IMR-90 (cell line): ENCODE data around the gene EXOC4. TPM values are rescaled to one million over a fixed set of nuclear protein-coding genes. Genes with fewer than 3 reads are reported as not detected.

Experiments
- ATAC-seq: fragments of 200-7000 bp; cut with Tn5 transposase; 2 replicates; pipeline ENCODE4 v1.9.1; 2020; ENCODE audit warnings: low read depth, mild to moderate bottlenecking, moderate library complexity
- BruUV-seq: library from RNA; stranded (reverse); fragments of 400-500 nt; replicated peaks from 2 replicates; lab custom pipeline; 2021; lab: Mats Ljungman, UMichigan
- CTCF ChIA-PET: fragments of 300-600 bp; formaldehyde crosslinking; extraction: SDS; loops from one replicate; lab custom pipeline; 2021; ENCODE audit warnings: antibody characterized with exemption; lab: Yijun Ruan, JAX
- POLR2A ChIA-PET: fragments of 300-600 bp; sonication (Branson Sonifier 250); formaldehyde crosslinking; loops from one replicate; lab custom pipeline; 2022; ENCODE audit warnings: antibody characterized with exemption; ENCODE audit not compliant: unreplicated experiment; lab: Charles Lee
- DNase-seq: peaks from one replicate; pipeline ENCODE4 v3.0.0; 2013
- H2AFZ ChIP-seq: replicated peaks from 2 replicates; pipeline ENCODE3; 2013; ENCODE audit warnings: low read length, mild to moderate bottlenecking; ENCODE audit not compliant: poor library complexity
- H2AK5ac ChIP-seq: 2 replicates; pipeline ENCODE4 v1.6.1; 2013; ENCODE audit warnings: low read depth, low read length, inconsistent platforms
- H2AK9ac ChIP-seq: replicated peaks from 2 replicates; pipeline ENCODE3; 2013; ENCODE audit warnings: mild to moderate bottlenecking, low read depth, low read length, moderate library complexity; ENCODE audit not compliant: poor library complexity
- H2BK120ac ChIP-seq: 2 replicates; pipeline ENCODE4 v1.6.1; 2013; ENCODE audit warnings: low read depth, low read length, inconsistent platforms
- H2BK15ac ChIP-seq: 3 replicates; pipeline ENCODE4 v1.6.1; 2013; ENCODE audit warnings: low read depth, low read length, inconsistent platforms
- H2BK20ac ChIP-seq: 2 replicates; pipeline ENCODE4 v1.6.1; 2013; ENCODE audit warnings: low read depth, mild to moderate bottlenecking, inconsistent platforms, low read length, moderate library complexity
- H2BK5ac ChIP-seq: 2 replicates; pipeline ENCODE4 v1.6.1; 2013; ENCODE audit warnings: mild to moderate bottlenecking, low read depth, low read length, inconsistent platforms; ENCODE audit not compliant: poor library complexity, severe bottlenecking
- H3K14ac ChIP-seq: replicated peaks from 2 replicates; pipeline ENCODE4 v1.6.1; 2013; ENCODE audit warnings: low read depth, low read length, inconsistent platforms
- H3K18ac ChIP-seq: 2 replicates; pipeline ENCODE4 v1.6.1; 2013; ENCODE audit warnings: low read depth, low read length, control low read depth
- H3K23ac ChIP-seq: 2 replicates; pipeline ENCODE4 v1.6.1; 2013; ENCODE audit warnings: low read depth, low read length, inconsistent platforms
- H3K27ac ChIP-seq: 2 replicates; pipeline ENCODE4 v1.5.1; 2013; ENCODE audit warnings: mild to moderate bottlenecking, control low read depth, low read length; ENCODE audit not compliant: insufficient read depth
- H3K27me3 ChIP-seq: 2 replicates; pipeline ENCODE4 v1.6.1; 2013; ENCODE audit warnings: low read length; ENCODE audit not compliant: control insufficient read depth, insufficient read depth
- H3K36me3 ChIP-seq: 2 replicates; pipeline ENCODE4 v1.6.1; 2013; ENCODE audit warnings: low read length, mixed read lengths; ENCODE audit not compliant: control insufficient read depth, insufficient read depth
- H3K4ac ChIP-seq: 2 replicates; pipeline ENCODE4 v1.6.1; 2013; ENCODE audit warnings: low read depth, low read length, inconsistent platforms
- H3K4me1 ChIP-seq: 2 replicates; pipeline ENCODE4 v1.6.1; 2013; ENCODE audit warnings: low read length, mixed read lengths; ENCODE audit not compliant: control insufficient read depth, insufficient read depth
- H3K4me2 ChIP-seq: 2 replicates; pipeline ENCODE4 v1.6.1; 2013; ENCODE audit warnings: low read depth, mild to moderate bottlenecking, control low read depth, low read length, moderate library complexity
- H3K4me3 ChIP-seq: 2 replicates; pipeline ENCODE4 v1.5.1; 2013; ENCODE audit warnings: low read depth, mild to moderate bottlenecking, control low read depth, low read length, moderate library complexity; ENCODE audit not compliant: insufficient read depth
- H3K56ac ChIP-seq: 2 replicates; pipeline ENCODE4 v1.6.1; 2013; ENCODE audit warnings: low read length, inconsistent platforms; ENCODE audit not compliant: insufficient read depth; ENCODE audit errors: extremely low read depth
- H3K79me1 ChIP-seq, 2 experiments: 2 replicates each; pipeline ENCODE4 v1.6.1; 2013; ENCODE audit warnings: low read length in 2 of 2, inconsistent platforms in 1 of 2, low read depth in 1 of 2
- H3K9ac ChIP-seq: 2 replicates; pipeline ENCODE4 v1.6.1; 2013; ENCODE audit warnings: low read depth, low read length, control low read depth
- H3K9me1 ChIP-seq: 2 replicates; pipeline ENCODE4 v1.6.1; 2013; ENCODE audit warnings: low read length, inconsistent platforms; ENCODE audit not compliant: insufficient read depth
- H3K9me3 ChIP-seq: 2 replicates; pipeline ENCODE4 v1.6.1; 2013; ENCODE audit warnings: low read length; ENCODE audit not compliant: control insufficient read depth, insufficient read depth
- H4K20me1 ChIP-seq: 2 replicates; pipeline ENCODE4 v1.6.1; 2013; ENCODE audit warnings: low read length, inconsistent platforms; ENCODE audit not compliant: insufficient read depth
- H4K5ac ChIP-seq: 2 replicates; pipeline ENCODE4 v1.6.1; 2013; ENCODE audit warnings: mild to moderate bottlenecking, low read depth, low read length, control low read depth
- H4K8ac ChIP-seq, 2 experiments: 2 replicates each; pipeline ENCODE4 v1.6.1; 2013; ENCODE audit warnings: low read depth in 2 of 2, low read length in 2 of 2, control low read depth in 1 of 2, inconsistent platforms in 1 of 2
- H4K91ac ChIP-seq: 2 replicates; pipeline ENCODE4 v1.6.1; 2013; ENCODE audit warnings: low read depth, low read length, inconsistent platforms; ENCODE audit not compliant: insufficient read depth
- BHLHE40 ChIP-seq: fragments of 150-350 bp; IDR thresholded peaks from 2 replicates; pipeline ENCODE4 v1.6.1; 2016; ENCODE audit warnings: mild to moderate bottlenecking, low read depth, low read length
- CTCF ChIP-seq: conservative IDR thresholded peaks from 2 replicates; pipeline ENCODE4 v1.5.1; 2012; ENCODE audit warnings: mild to moderate bottlenecking, low read depth, low read length, improper control_type of control experiment
- FOS ChIP-seq: fragments of 150-350 bp; IDR thresholded peaks from 2 replicates; pipeline ENCODE4 v1.6.1; 2016; ENCODE audit warnings: low read depth, low read length
- MAFK ChIP-seq: IDR thresholded peaks from 2 replicates; pipeline ENCODE4 v1.6.1; 2012; ENCODE audit warnings: low read depth, low read length, improper control_type of control experiment
- MXI1 ChIP-seq: IDR thresholded peaks from 2 replicates; pipeline ENCODE4 v1.6.1; 2012; ENCODE audit warnings: low read depth, mild to moderate bottlenecking, low read length, moderate library complexity, borderline replicate concordance
- NFE2L2 ChIP-seq: fragments of 150-350 bp; IDR thresholded peaks from 2 replicates; pipeline ENCODE4 v1.6.1; 2016; ENCODE audit warnings: low read depth, mild to moderate bottlenecking, low read length
- RAD21 ChIP-seq: IDR thresholded peaks from 2 replicates; pipeline ENCODE4 v1.6.1; 2012; ENCODE audit warnings: low read length, improper control_type of control experiment
- SMC3 ChIP-seq: fragments of 150-350 bp; IDR thresholded peaks from 2 replicates; pipeline ENCODE4 v1.6.1; 2016; ENCODE audit warnings: low read depth, mild to moderate bottlenecking, antibody characterized with exemption, low read length, moderate library complexity
- USF2 ChIP-seq: fragments of 150-350 bp; IDR thresholded peaks from 2 replicates; pipeline ENCODE4 v1.6.1; 2017; ENCODE audit warnings: mild to moderate bottlenecking, antibody characterized with exemption, low read length, low read depth
- WGBS, 2 experiments: methylation state at CpG; one replicate each; pipeline versions ENCODE4 v1.1.5 to v1.1.7; 2013; ENCODE audit warnings: missing lambda C conversion rate in 2 of 2; ENCODE audit not compliant: insufficient read length in 1 of 2; ENCODE audit errors: extremely low coverage in 2 of 2; 5-methylcytosine and 5-hydroxymethylcytosine counted together
- dilution Hi-C: fragments of 300-500 bp; cut with HindIII; formaldehyde crosslinking; loops from one replicate; pipeline ENCODE4 v1.14.3; 2018; ENCODE audit warnings: low sequenced_read_pairs; ENCODE audit not compliant: unreplicated experiment
- in situ Hi-C: fragments of 300-500 bp; cut with MboI; formaldehyde crosslinking; loops from 3 replicates; pipeline ENCODE4 v1.14.3; 2019; ENCODE audit warnings: low sequenced_read_pairs, inconsistent platforms, mixed read lengths
- intact Hi-C: fragments of 100-400 bp; cut with micrococcal nuclease; formaldehyde crosslinking; loops from 2 replicates; pipeline ENCODE4 v1.10.0; 2022
- polyA plus RNA-seq, 3 experiments: library from polyadenylated mRNA; depleted of rRNA; stranded (reverse); fragments of >200 nt; gene quantifications; 2 replicates each; pipeline ENCODE4 v1.2.3, GENCODE V29; 2012; ENCODE audit warnings: low replicate concordance in 1 of 3
- total RNA-seq: library from RNA; depleted of rRNA; stranded (reverse); fragments of >200 nt; gene quantifications from 2 replicates; pipeline ENCODE4 v1.2.3, GENCODE V29; 2012

Gene EXOC4
- total and polyA plus RNA-seq, 2 of the 4 experiments (the other 2 are of a cell fraction), result 25.4 to 94.6 TPM

- TF ChIP-seq CTCF (no peak), NFE2L2 (no peak)
Observed at GRCh38 chr7:133771788-133772419, 519.0 kb downstream of the EXOC4 start (continued).

GRCh38 chr7:133773601-133774000 lies 520.7 kb downstream of the EXOC4 start:
- Histone ChIP-seq H4K91ac (no peak overlapping the region), H3K4me1 (no peaks in the 10 kb centered on the region), H3K4me3 (no peak overlapping the region), H4K8ac (no peak overlapping the region), H4K5ac (no peak overlapping the region), H3K27me3 (no peaks in the 10 kb centered on the region), H3K9me3 (no peaks in the 10 kb centered on the region), H2BK5ac (no peak overlapping the region), H3K18ac (no peak overlapping the region), H3K27ac (no peak overlapping the region), H3K79me1 (no peaks in the 10 kb centered on the region), H3K14ac (no peak overlapping the region), H2AK9ac (no peak overlapping the region), H2AFZ (no peak overlapping the region), H2AK5ac (no peak overlapping the region), H3K9me1 (0 out of 2 replicates have a peak, but pooled peaks cover 4% of the 10 kb centered on the region), H3K23ac (no peak overlapping the region), H2BK120ac (no peak overlapping the region), H4K20me1 (no peaks in the 10 kb centered on the region), H3K36me3 (no peaks in the 10 kb centered on the region), H2BK20ac (no peak overlapping the region), H3K4me2 (no peak overlapping the region), H3K4ac (no peak overlapping the region), H3K9ac (no peak overlapping the region), H2BK15ac (no peak overlapping the region), H3K56ac (no peak overlapping the region)
- WGBS, 2 experiments, result no CpG with 5 or more reads among the region's 3 CpGs
- no peak for TF ChIP-seq MAFK
- TF ChIP-seq CTCF, result no peak
- TF ChIP-seq SMC3, result no peak
- no peak for TF ChIP-seq FOS
- no peak for TF ChIP-seq NFE2L2
- no peak for TF ChIP-seq BHLHE40
- no peak for TF ChIP-seq MXI1
- no peak for TF ChIP-seq RAD21
- TF ChIP-seq USF2, result no peak
- CTCF ChIA-PET, result interaction anchor here (1.0 kb wide), 1 partner anchor 24 kb away, joined by 3 read pairs; no protein-coding TSS in a partner anchor
- DNase-seq, result no peak
- dilution Hi-C loops, result no loop called here
- BruUV-seq, result no TSS peak
- ATAC-seq, result no peak
- intact Hi-C loops, result no loop called here
- in situ Hi-C loops, result no loop called here
- POLR2A ChIA-PET, result no interaction called here
